CD1c-positive myeloid dendritic cell (primary cell): ENCODE measurements around the gene FKBP9.
"Not testable (repeated sequence)": the region's sequence is repeated elsewhere in the genome, so short reads cannot be mapped to it uniquely, and the experiment has no call there.

Experiments
- DNase-seq: peaks from one replicate; pipeline ENCODE4 v3.0.0-alpha.2; 2016; ENCODE audit errors: extremely low spot score

FKBP9 gene

DNA sequence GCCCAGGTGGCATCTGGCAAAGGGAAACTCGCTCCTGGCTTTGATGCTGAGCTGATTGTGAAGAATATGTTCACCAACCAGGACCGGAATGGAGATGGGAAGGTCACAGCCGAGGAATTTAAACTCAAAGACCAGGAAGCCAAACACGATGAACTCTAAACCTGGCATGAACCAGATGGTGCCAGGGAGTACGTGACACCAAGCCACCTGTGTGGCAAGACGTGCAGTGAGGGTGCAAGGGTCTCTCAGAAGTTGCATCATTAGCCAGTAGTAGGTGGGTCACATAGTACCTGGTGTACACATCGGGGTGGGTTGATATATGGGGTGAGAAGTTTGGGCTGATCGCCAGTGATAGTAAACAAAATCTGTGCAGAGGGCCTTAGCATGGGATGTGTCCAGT, 48.0 kb downstream of the FKBP9 start:
- not testable (repeated sequence) for DNase-seq

DNA sequence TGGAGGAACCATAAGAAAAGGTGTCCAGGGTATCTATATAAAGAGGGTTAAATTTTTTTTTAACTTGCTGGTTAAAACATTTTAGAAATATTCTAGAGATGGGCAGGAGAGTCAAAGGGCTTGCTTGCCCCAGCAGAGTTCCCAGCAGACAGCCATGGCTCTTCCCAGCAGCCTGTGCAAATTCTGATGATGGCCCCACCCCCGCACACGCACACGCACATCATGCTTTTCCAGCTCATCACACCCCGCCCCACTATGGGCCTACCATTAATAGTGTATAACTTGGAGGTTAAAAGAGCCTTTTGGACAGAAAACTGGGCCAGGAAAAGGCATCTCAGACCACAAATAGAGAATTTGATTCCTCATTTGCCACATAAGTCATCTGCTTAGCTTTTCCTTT, 48.5 kb downstream of the FKBP9 start:
- DNase-seq, result not testable (repeated sequence)

DNA sequence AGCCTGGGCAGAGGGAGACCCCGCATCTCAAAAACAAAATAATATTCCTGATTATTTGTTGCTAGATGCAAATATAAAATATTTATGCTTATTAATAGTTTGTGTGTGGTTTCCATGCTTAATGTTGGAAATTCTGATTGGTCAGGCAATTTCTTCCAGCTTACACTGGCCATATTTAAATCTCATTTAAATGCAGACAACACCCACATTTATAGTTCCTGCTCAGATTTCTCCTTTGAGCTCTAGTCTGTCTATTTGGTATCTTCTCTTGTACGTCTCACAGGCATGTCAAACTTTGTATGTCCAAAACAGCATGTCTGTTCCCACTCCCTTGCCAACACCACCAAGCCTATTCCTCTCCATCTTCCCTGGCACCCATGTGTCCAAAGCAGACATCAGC, 52.5 kb downstream of the FKBP9 start:
- DNase-seq, result no peak

DNA sequence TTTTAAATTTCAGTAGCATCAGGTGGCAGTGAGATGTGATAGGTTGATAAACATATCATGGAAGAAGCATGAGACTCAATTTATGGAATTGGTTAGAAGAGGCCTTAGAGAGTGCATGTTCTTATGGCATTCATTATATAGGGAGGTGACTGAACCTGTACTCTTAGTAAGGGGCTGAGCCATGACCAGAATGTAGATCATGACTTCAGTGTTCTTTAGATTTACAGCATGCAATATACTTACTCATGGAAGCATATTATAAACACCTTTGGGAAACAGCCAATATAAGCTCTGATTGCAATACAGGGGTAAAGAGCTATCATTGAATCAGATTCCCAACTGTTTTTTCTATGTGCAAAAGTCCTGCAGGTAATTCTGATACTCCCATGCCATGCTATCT, 55.1 kb downstream of the FKBP9 start:
- DNase-seq, result no peak

DNA sequence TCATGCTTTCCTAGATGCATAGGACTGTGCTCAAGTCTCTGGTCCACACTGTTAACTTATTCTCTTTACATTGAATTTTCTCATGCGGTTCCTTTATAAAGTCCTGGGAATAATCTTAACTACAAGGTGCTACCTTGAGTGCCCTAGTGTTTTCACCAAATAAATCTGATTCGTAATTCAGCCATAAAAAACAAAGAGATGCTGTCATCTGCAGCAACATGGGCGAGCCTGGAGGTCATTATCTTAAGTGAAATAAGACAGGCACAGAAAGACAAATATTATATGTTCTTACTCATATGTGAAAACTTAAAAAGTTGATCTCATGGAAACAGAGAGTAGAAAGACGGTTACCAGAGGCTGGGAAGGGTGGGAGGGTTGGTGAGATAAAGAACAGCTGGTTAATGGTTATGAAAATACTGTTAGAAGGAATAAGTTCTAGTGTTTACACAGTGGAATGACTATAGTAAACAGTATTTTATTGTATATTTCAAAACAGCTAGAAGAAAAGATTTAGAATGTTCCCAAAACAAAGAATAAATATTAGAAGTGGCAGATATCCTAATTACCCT, 67.0 kb downstream of the FKBP9 start:
- DNase-seq, result no peak

DNA sequence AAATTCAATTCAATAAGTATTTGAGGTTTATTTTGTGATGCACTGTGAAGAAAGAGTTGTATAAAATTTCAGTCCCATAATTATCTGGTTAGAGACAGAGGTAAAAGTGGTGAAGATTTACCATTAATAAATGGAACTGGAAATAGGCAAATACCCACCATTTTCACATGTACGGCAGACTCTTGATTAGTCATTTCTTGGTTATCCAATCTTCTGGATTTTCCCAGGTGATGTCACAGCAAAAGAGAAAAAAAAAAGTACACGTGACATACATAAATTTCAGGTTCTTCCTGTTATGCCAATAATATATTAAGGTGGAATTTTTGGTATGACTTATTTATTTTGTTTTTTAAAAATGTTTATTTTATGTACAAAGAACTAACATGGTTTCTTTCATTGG, 78.5 kb downstream of the FKBP9 start:
- no peak for DNase-seq

DNA sequence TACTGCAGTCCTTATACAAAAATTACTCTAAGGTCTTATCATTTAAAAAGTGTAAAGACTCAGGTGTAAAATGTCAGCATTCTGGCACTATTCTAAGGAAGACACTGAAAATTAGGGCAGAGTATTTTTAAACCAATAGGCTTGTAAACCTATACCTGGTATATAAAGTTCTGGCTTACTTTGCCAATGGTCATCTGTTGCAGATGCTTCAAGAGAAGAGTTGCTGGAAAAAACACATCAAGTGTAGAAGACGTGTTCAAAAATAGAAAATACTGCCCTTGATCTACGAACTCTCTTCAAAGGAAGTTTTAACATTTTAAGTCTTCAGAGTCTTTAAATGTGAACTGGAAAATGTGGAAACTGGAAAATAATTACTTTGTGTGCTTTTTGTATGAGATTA, 81.4 kb downstream of the FKBP9 start:
- DNase-seq, result no peak

DNA sequence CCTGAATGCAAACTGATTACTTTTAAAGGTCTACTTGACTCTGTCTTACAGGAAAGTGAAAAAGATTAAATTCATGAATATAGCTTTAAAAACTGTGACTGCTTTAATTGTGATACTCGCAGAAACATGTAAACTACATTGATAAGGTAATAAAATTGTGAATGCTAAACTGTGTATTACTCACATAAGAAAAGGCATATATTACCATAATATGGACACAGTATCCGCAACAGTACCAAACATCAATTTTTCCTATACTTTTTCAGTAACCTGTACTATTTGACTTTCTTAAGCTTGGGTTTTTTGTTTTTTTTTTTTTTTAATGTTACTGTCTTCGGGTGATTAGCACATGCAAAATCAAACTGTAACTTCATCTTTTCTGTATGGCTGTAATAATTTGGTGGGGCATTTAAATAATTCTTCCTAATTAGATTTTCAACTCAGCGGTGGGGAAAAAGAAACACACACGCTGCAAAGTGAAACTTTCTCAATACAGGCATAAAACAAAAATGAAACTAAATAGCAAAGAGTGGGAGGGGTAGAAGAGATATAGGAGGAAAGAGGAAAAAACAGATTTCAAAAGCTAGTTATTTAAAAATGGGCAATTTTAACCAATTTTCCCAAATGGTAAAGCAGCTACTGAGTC, 82.1 kb downstream of the FKBP9 start:
- peak; percentile 56 for DNase-seq

DNA sequence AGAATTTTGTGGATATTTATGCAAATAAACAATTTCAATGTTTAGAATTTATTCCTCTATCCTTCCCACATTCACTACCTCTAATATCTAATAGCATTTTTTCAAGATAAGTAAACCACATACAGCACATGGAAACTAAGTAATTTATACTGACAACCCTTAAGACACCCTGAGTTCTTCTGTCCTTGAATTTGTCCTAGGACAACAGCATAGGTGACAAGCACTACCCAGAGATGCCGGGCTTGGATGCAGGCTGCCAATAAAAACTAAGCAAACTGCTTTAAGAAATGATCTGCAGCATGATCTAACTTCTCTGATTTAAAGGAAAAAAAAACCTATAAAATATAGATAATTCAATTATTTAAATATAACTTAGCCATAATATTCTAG, 82.7 kb downstream of the FKBP9 start:
- DNase-seq, result no peak

DNA sequence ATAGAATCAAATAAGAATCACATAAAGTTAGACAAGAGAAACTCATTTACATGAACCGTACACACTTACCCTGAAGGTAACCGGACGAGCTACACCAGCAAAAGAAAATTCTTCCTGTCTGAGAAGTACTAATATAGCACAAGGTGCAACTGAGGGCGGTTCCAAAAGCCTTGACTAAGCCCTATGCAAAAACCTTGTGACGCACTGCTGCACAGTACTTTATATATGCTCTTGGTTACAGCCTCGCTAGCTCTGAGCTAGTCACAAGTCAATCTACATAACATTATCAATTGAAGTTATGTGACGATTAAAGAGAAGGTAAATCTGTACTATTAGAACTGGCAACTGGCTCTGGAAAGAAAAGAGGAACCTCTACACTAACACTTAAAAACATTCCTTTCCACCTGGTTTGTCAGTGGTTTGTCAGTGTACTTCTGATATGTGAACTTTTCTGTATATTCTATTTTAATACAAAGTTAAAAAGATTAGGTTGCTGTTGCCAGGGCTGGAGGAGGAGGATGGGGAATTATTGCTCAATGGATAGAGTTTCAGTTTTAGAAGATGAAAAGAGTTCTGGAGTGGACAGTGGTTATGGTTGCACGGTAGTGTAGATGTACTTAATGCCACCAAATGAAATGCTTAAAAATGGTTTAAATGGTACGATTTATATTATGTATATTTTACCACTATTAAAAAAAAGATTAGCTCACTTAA, 83.7 kb downstream of the FKBP9 start:
- DNase-seq, result peak; percentile 61

DNA sequence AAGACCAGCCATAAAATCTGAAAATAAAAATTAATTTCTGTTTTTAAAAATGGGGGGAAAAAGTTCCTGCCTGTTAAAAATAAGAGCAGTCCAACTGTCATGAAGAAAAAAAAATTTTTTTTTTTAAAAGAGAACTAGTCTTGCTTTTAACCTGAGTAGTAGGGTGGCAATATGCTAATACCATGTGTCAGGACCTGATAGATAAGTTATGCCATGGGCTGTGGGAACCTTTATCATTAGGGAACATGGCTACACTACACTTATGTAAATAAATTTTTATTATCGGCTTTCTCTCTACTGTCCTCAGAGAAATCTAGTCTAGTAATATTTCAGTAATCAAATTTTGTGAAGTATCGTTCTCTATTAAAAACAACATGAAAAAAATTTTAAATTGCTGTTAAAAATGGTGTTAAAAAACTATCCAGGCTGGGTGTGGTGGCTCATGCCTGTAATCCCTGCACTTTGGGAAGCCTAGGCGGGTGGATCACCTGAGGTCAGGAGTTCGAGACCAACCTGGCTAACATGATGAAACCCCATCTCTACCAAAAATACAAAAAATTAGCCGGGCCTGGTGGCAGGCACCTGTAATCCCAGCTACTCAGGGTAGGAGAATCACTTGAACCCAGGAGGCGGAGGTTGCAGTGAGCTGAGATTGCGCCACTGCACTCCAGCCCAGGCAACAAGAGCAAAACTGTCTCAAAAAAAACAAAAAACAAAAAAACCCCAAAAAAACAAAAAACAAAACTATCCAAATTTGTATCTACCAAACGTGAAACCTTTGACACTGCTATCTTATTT, 84.6 kb downstream of the FKBP9 start:
- no peak for DNase-seq

DNA sequence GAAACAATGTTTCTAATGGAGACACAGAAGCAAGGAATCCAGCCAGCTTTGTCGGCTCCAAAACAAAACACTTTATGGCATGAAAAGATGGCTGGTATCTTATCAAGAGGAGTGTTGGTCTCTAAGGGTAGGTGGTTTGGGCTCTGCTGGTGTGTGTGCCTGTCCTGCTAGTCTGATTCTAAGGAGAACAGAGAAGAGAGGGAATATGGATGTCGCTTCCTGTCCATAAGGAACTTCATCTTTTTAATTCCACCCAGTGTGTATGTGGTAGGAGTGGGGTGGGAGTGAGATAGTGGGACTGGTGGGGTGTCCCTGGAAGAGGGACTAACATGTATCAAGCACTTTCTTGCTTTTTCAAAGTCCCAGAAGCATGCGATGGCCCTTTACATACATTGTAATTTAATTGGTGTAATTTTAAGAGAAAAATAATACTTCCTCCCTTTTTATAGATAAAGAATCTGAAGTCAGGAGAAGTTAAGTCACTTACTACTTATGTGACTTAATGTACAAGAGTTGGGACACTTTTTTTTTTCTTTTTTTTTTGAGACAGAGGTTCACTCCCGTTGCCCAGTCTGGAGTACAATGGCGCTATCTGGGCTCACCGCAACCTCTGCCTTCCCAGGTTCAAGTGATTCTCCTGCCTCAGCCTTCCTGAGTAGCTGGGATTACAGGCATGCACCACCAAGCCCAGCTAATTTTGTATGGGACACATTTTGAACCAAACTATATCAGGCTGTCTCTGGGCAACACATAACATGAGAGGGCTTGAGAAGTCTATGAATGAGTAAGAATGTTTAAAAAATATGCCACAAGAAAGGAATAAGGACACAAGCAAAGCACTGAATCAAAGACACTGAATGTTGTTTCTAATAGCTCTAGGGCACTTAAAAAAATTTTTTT, 86.5 kb downstream of the FKBP9 start:
- no peak for DNase-seq

DNA sequence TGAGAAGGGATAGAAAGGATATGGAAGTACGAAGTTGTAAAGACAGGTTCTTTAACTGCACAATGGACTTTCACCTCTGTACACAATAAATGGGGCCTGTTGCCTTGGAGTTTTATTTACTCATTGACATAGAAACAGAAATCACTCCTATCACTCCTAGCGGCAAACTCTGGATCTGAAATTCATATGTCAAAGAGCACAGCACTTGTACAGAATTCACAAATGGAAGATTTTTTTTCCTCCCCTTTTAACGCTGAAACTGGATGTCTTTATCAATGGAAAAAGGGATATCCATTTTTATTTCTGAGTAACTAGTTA, 87.1 kb downstream of the FKBP9 start:
- DNase-seq, result no peak

DNA sequence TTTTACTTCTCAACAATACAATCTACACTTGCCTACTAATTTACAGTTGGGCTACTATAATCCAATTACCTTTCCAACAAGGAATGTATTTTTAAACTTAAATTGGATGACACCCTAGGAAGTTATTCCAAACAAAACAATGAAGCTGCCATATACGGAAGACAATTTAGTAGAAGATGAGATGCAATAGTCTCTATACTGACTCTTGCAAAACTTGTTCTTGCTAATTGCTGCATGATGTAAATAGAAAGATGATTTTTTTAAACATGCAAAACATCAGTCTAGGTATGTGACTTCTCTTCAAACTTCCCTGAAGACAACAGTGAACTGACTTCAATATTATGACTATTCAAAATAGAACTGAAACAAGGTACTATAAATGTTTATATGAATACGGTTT, 87.7 kb downstream of the FKBP9 start:
- no peak for DNase-seq

DNA sequence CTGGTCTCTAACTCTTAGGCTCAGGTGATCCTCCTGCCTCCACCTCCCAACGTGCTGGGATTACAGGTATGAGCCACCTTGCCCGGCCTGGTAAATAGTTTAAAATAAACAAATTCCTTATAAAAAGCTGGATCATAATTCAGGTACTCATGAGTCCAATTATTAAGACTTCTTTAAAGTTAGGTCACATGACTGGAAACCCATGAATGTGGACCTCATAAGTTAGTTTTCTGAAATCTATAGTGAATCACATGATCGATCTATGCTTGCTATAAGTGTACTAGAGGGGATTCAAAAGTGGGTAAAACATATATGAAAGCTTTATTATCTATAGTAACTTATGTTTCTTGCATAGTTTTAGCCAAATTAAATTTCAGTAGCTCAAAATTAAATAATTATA, 91.0 kb downstream of the FKBP9 start:
- DNase-seq, result no peak

DNA sequence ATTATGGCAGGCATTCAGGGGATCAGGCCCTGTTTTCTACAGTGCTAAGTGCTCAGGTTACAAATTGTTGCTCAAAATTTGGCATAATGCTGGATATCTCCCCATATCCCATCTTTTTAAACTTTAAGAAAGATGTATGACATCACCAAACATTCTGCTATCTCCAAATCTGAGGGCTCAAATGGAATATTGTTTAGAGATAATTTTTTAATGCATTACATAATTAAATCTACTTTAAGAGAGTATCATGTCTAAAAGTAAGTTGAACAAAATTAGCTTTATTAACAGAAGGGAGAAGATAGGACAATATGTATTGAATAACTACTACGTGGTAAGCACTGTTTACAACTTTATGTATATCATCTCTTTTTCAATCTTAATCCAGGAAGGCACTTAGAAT, 91.5 kb downstream of the FKBP9 start:
- no peak for DNase-seq

DNA sequence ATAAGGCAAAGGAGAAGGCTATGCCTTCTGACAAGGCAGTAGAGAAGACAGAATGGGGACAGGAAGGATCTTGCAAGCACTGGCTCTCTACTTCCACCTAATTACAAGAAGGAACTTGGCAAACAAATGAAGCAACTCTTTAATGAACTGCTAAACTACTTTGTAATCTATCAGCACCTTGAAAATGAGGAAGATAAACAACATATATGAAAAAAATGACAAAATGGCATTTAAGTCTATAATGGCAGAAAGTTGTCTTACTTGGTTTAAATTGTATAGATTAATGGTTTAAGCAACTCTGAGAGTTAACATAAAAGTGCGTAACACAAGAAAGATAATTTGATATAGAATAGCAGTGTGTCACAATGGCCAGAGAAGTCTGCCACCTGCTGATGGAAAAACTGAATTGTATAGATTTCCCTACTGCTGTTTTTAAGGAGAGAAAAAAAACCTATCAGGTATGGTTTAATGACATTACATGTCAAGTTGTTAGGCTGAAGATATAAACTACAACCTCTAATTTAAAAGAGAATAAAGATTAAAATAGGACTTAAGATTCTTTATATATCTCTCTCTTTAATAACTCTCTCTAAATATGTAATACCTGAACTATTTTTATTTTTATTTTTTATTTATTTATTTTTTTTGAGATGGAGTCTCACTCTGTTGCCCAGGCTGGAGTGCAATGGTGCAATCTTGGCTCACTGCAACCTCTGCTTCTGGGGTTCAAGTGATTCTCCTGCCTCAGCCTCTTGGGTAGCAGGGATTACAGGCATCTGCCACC, 93.5 kb downstream of the FKBP9 start:
- peak; percentile 72 for DNase-seq

DNA sequence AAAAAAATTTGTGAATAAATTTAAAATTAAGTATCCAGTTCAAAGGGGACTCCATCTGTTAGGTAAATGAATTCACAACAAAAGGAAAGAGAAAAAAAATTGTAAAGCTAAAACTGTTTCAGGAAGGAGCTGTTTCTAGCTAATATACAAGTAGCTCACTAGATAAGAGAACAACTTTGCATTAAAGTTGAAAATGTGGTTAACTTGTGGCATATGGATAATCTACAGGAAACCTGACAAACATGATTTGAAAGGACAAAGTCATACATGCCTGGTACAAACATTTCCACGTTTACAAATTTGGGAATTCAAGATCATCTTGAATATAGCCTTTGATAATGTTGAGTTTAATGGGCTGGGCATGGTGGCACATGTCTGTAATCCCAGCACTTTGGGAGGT, 96.5 kb downstream of the FKBP9 start:
- no peak for DNase-seq

DNA sequence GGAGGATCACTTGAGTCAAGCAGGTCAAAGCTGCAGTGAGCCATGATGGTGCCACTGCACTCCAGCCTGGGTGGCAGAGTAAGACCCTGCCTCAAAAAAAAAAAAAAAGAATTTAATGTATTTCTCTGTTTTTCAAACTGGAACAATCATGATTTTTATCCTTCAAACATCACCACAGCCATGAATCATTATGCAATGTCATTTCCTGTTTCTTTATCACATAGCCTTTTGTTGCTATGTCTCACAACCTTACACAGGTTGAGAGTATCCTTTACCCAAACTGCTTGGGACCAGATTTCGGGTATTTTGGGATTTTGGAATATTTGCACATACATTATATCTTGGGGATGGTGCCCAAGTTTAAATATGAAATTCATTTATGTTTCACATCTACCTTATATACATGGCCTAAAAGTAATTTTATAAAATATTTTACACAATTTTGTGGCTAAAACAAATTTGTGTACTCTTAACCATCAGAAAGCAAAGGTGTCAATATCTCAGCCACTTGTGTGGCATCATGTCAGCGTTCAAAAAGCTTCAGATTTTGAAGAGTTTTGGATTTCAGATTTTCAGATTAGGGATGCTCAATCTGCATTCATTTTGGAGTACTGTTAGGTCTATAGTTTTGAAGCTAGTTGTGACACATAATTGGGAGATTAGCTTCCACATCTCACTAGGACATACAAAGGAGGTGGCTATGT, 97.2 kb downstream of the FKBP9 start:
- peak; percentile 38 for DNase-seq

DNA sequence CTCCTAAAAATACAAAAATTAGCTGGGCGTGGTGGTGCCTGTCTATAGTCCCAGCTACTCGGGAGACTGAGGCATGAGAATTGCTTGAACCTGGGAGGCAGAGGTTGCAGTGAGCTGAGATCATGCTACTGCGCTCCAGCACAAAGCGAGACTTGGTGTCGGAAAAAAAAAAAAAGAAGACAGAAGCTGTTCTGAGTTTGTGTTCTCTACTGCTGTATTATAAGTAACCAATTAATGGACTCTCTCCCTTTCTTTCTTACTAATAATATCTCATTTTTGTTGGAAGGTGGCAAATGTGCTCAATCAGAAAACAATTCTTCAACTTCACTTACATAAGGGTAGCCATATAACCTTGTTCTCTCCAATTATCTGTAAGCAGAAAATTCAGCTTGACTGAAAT, 97.9 kb downstream of the FKBP9 start:
- no peak for DNase-seq
